K562 (cell line): ENCODE data around the gene HOTAIR. TPM values are rescaled to one million over a fixed set of nuclear protein-coding genes. Genes with fewer than 3 reads are reported as not detected.

Experiments
- ARID2 ChIP-seq: fragments of 450-650 bp; IDR thresholded peaks from 2 replicates; pipeline ENCODE4 v1.6.1; 2017; ENCODE audit warnings: antibody characterized with exemption, mild to moderate bottlenecking
- BHLHE40 ChIP-seq: IDR thresholded peaks from 2 replicates; pipeline ENCODE4 v1.6.1; 2011; ENCODE audit warnings: low read length, improper control_type of control experiment
- CREBBP ChIP-seq: IDR thresholded peaks from one replicate; pipeline ENCODE4 v1.6.1; 2012; ENCODE audit warnings: low read depth, mild to moderate bottlenecking, control low read depth, inconsistent platforms, low read length
- CUX1 ChIP-seq: fragments of 200-800 bp; sonication (Bioruptor generic); IDR thresholded peaks from 2 replicates; pipeline ENCODE4 v1.6.1; 2016; ENCODE audit warnings: missing genetic modification characterization, missing compliant biosample characterization
- FOXA3 ChIP-seq, 2 experiments: fragments of 450-650 bp in 1 of 2; sonication (generic) in 1 of 2; formaldehyde crosslinking; IDR thresholded peaks in 1 of 2; conservative IDR thresholded peaks in 1 of 2; 2 replicates each; pipeline versions ENCODE4 v1.4.0 to v1.8.0; 2020 to 2022; ENCODE audit warnings: mild to moderate bottlenecking in 2 of 2, missing genetic modification reagents in 1 of 2
- GABPB1 ChIP-seq: sonication (generic); formaldehyde crosslinking; IDR thresholded peaks from 2 replicates; pipeline ENCODE4 v1.8.0; 2022; ENCODE audit warnings: mild to moderate bottlenecking, missing genetic modification reagents
- GABPB2 ChIP-seq: fragments of 250-450 bp; sonication (Bioruptor Pico); conservative IDR thresholded peaks from 2 replicates; pipeline ENCODE4 v1.5.1; 2021; ENCODE audit warnings: mild to moderate bottlenecking
- NFE2 ChIP-seq: IDR thresholded peaks from 2 replicates; pipeline ENCODE4 v1.6.1; 2014; ENCODE audit warnings: antibody characterized with exemption, low read depth
- NUFIP1 ChIP-seq: fragments of 450-650 bp; IDR thresholded peaks from 2 replicates; pipeline ENCODE4 v1.6.1; 2018; ENCODE audit not compliant: partially characterized antibody
- RCOR1 ChIP-seq, 2 experiments: IDR thresholded peaks; 2 replicates each; pipeline ENCODE4 v1.6.1; 2012; ENCODE audit warnings: low read depth in 2 of 2, low read length in 2 of 2, borderline replicate concordance in 1 of 2, improper control_type of control experiment in 1 of 2
- SREBF1 ChIP-seq: fragments of 150-350 bp; IDR thresholded peaks from 2 replicates; pipeline ENCODE4 v1.6.1; 2014; ENCODE audit warnings: antibody characterized with exemption, low read depth, low read length, borderline replicate concordance
- TAF7 ChIP-seq: fragments of 450-650 bp; IDR thresholded peaks from 2 replicates; pipeline ENCODE4 v1.6.1; 2016; ENCODE audit warnings: missing genetic modification characterization, missing compliant biosample characterization
- TBP ChIP-seq: optimal IDR thresholded peaks from 2 replicates; pipeline ENCODE3; 2011; ENCODE audit warnings: low read depth, low read length, improper control_type of control experiment
- ZBTB2 ChIP-seq: fragments of 450-650 bp; IDR thresholded peaks from 2 replicates; pipeline ENCODE4 v1.6.1; 2016; ENCODE audit warnings: antibody characterized with exemption
- ZNF174 ChIP-seq: fragments of 250-450 bp; sonication (Bioruptor Pico); IDR thresholded peaks from 2 replicates; pipeline ENCODE4 v1.4.0; 2020; ENCODE audit warnings: mild to moderate bottlenecking
- ZNF175 ChIP-seq: fragments of 200-800 bp; sonication (Bioruptor generic); IDR thresholded peaks from 2 replicates; pipeline ENCODE4 v1.6.1; 2016; ENCODE audit warnings: low read depth, mild to moderate bottlenecking, missing genetic modification characterization, missing compliant biosample characterization
- ZNF586 ChIP-seq: fragments of 450-650 bp; formaldehyde crosslinking; conservative IDR thresholded peaks from 2 replicates; pipeline ENCODE4 v1.4.0; 2020; ENCODE audit warnings: mild to moderate bottlenecking, moderate library complexity
- ZNF592 ChIP-seq: fragments of 450-650 bp; IDR thresholded peaks from 2 replicates; pipeline ENCODE4 v1.6.1; 2017; ENCODE audit warnings: antibody characterized with exemption, mild to moderate bottlenecking
- polyA plus RNA-seq, 8 experiments: library from polyadenylated mRNA; depleted of rRNA in 4 of 8; stranded (reverse) in 5 of 8; unstranded in 3 of 8; fragments of >200 nt; fragmentation: Nextera tagmentation in 2 of 8; fragmentation: Illumina TruSeq in 1 of 8; extraction: Ambion mirVana in 2 of 8; extraction: Trizol in 1 of 8; gene quantifications; 2 replicates each; pipeline versions ENCODE4 v1.2.1 to v1.2.3, GENCODE V29; 2011 to 2014; ENCODE audit warnings: inconsistent platforms in 1 of 8, missing spikeins in 1 of 8
- total RNA-seq, 7 experiments: library from RNA; depleted of rRNA in 6 of 7; stranded (reverse); fragments of >200 nt in 6 of 7; fragmentation: Illumina TruSeq in 2 of 7; extraction: Trizol in 2 of 7; gene quantifications; 2 replicates each; pipeline versions ENCODE4 v1.2.1 to v1.2.3, GENCODE V29; 2011 to 2021; ENCODE audit warnings: low replicate concordance in 1 of 7

The HOTAIR gene
- total and polyA plus RNA-seq, 9 of the 15 experiments (the other 6 are each of a cell fraction or from before 2014, with no cell fraction given) = 0.04 TPM; not detected in 8

GRCh38 chr12:54005853-54006558 lies 31.3 kb upstream of the HOTAIR start (continued):
- peak; percentile 23; the same call in 1 of the 2 replicates for TF ChIP-seq ZNF592
- TF ChIP-seq GABPB2 (CRISPR knock-in tag) = no peak
- TF ChIP-seq SREBF1 = no peak
- no peak for TF ChIP-seq TAF7
- TF ChIP-seq ZNF174 = no peak
- TF ChIP-seq CUX1 (CRISPR knock-in tag) = no peak
- no peak for TF ChIP-seq CREBBP
- peak; percentile 32; the same call in 1 of the 2 replicates for TF ChIP-seq BHLHE40
- TF ChIP-seq ZBTB2 = no peak
- no peak for TF ChIP-seq ZNF586 (CRISPR knock-in tag)
- TF ChIP-seq GABPB1 (CRISPR knock-in tag) = no peak
- TF ChIP-seq TBP = no peak
- TF ChIP-seq FOXA3 (CRISPR knock-in tag; conservative IDR thresholded peaks at IDR 0.05 in 1 of 2, IDR thresholded peaks at IDR 0.05 in 1 of 2) = no peak
- TF ChIP-seq NUFIP1 = no peak
- TF ChIP-seq NFE2 = no peak
- TF ChIP-seq ARID2 = peak; percentile 88
- TF ChIP-seq RCOR1 (IDR thresholded peaks at IDR 0.05; ENCODE audit: borderline replicate concordance in 1 of 2, low read depth in 2 of 2, low read length in 2 of 2) = peak in 1 of 2 experiments; percentile 65; a peak in 1 of 4 replicates
- no peak for TF ChIP-seq ZNF175 (CRISPR knock-in tag)
